NCI-H1417 treated with DMSO at 0.1 percent for 48 hours (cell line): ENCODE results near the gene DIRAS1.
"Not testable (repeated sequence)": the region's sequence is repeated elsewhere in the genome, so short reads cannot be mapped to it uniquely, and the experiment has no call there.

ENCODE experiments used
- DNase-seq: peaks from one replicate; lab custom pipeline; 2025; lab: John Stamatoyannopoulos, UW

The DIRAS1 gene

DNA sequence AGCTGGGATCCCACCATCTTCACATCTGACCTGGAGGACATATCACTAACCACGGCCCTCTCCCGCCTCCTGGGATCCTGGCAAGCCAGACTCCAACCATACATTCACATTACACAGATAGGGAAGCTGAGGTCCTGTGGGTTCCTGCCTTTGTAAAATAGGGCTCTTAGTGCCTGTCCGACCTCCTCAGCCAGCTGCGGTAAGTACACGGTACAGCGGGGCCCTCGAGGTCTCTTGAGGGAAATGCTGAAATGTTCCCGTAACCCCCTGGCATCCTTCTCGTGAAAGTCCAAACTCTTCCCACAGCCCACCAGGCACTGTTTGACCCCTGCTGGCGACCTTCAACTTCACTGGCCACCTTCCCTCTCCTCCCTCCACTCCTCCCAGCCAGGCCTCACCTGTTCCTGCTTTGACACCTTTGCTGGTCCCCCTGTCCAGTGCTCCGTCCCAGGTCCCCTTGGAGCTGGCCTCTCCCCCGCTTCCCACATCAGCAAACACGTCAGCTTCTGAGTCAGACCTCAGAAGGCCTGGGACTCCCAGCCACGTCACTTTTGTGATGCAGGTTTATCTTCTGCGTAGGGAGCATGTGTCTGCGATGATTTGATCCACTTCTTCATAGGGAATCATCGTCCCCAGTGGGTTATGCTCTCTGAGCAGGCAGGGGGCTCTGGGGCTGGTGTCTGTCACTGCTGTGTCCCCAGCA, 9.8 kb downstream of the DIRAS1 start:
- no peak for DNase-seq

DNA sequence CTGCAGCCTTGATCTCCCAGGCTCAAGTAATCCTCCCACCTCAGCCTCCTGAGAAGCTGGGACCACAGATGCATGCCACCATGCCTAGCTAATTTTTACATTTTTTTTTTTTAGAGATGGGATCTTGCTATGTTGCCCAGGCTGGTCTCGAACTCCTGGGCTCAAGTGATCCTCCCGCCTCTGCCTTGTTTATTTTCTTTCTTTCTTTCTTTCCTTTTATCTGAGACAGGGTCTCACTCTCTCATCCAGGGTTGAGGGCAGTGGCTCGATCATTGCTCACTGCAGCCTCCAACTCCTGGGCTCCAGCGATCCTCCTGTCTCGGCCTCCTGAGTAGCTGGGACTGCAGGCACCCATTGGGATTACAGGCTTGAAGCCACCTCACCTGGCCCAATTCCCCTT, 14.9 kb downstream of the DIRAS1 start:
- no peak for DNase-seq

DNA sequence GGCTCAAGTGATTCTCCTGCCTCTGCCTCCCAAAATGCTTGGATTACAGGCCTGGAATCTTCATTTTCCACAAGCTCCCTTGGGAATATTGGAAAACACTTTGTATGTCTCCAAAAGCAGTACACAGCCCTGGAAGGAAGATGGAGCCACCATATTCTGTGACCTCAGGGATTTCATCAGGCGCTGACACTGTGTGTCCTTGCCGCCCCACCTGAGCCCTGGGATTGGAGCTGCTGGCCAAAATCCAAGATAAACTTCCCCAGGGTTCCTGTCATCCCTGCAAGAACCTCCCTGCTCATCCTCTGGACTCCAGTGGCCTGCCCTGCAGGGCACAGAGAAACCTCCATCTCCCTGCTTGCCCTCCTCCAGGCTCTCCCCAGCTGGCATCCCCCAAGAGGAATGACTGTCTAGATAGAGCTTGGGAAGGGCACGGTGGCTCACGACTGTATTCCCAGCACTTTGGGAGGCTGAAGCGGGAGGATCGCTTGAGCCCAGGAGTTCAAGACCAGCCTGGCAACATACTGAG, 17.4 kb downstream of the DIRAS1 start:
- DNase-seq: no peak

DNA sequence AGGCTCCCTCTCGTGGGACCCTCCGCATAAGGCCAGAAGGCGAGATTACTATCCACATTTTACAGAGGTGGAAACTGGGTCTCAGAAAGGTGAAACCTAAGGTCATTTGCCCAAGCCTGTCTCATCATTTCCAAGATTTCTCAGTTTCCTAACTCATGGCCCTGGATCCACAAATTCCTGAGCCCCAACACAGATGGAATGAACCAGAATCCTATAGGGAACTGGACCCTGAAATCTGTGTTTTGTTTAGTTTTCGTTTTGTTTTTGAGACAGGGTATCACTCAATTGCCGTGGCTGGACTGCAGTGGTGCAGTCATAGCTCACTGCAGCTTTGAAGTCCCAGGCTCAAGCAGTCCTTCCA, 18.1 kb downstream of the DIRAS1 start:
- no peak for DNase-seq

DNA sequence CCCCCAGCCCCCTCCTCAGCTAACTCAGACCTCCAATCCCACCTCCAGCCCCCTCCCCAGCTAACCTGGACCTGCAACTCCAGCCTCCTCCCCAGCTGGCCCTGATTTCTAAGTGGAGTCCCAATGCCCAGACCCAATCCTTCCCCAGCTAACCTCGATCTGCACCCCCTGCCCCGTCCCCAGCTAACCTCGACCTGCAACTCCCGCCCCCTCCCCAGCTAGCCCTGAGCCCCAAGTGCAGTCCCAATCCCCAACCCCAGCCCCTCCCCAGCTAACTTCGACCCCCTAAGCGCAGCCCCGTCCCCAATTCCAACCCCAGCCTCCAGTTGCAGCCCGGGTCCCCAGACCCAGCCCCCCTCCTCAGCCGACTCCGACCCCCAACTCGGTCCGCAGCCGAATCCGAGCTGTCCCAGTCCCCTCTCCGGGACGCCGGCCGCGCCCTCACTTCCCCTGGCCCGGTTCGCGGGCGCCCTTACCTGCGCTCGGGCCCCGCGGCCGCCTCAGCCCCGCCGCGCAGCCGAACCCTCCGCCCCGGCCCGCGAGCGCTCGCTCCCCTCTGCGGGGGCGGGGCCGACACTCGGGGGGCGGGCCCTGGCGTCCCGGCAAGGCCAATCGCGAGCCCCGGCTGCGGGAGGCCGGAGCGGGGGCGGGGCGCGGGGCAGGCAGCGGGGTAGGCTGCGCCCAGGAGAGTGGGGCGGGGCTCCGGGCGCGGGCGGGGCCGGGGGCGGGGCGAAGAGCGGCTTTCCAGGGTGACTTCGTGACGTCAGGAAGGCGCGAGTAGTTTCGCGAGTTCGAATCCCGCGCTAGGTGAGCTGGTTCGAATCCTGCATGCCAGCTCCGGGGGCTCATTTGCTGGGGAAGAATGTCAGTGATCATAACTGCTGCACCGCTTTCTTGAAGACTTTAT, 18.7 kb downstream of the DIRAS1 start, which contains the start of gene GNG7:
GNG7 (minus strand) TSS at position 525 of the 907 bp plus-strand sequence. CDS start 182,006 bp downstream, outside the sequence.
- DNase-seq: no peak

DNA sequence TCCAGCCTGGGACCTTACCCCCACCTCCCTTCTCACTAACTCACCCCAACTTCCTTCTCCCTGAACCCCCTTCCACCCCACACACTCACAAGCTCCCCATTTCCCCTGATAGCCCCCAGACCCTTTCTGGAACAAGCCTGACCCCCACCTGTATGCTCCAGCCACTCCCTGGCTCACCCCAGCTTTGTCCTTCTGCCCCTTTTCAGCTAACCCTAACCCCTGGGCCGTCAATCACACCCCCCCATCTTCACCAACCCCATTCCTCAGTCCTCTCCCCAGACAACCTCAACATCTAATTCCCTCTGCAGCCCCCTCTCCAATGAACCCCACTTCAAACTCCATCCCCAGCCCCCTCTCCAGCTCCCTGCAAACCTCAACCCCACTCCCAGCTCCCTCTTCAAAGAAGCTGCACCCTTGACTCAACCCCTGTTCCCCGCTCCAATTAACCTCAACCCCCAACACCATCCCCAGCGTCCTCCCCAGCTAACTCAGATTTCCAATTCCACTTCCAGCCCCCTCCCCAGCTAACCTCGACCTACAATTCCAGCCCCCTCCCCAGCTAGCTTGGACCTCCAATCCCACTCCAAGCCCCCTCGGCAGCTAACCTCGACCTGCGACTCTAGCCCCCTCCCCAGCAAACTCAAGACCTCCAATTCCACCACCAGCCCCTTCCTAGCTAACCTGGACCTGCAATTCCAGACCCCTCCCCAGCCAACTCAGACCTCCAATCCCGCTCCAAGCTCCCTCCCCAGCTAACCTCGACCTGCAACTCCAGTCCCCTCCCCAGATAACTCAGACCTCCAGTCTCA, 19.6 kb downstream of the DIRAS1 start:
- DNase-seq: no peak

DNA sequence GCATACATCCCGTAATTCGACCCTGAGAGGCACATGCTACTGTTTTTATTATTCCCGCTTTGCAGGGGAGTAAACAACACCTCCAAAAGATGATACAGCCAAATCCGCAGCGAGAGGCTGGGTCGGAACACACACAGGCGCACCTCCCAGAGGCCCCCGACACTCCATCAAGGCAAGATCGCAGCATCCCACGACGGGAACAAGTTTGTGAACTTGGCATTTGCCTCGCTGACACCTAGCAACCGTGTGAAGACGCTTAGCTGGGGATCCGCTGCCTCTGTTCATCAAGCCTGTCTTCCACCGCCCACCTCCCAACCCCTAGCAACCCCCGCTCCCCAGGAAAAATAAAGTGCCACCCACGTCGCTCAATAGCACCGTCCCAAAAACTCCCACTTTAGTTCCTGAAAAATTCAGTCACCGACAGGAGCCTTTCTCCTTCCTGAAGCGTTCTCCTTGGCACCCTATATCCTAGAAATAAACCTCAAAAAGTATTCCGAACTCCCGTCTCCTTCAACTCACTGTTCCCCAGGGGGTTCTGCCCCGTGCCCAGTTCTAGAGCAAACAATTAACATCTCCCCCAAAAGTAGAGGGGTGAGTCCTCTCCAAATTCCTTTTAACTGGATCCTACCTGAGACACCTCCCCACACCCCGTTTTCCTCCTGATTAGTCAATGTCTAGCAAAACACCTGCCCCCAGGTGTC, 20.4 kb downstream of the DIRAS1 start:
- no peak for DNase-seq

DNA sequence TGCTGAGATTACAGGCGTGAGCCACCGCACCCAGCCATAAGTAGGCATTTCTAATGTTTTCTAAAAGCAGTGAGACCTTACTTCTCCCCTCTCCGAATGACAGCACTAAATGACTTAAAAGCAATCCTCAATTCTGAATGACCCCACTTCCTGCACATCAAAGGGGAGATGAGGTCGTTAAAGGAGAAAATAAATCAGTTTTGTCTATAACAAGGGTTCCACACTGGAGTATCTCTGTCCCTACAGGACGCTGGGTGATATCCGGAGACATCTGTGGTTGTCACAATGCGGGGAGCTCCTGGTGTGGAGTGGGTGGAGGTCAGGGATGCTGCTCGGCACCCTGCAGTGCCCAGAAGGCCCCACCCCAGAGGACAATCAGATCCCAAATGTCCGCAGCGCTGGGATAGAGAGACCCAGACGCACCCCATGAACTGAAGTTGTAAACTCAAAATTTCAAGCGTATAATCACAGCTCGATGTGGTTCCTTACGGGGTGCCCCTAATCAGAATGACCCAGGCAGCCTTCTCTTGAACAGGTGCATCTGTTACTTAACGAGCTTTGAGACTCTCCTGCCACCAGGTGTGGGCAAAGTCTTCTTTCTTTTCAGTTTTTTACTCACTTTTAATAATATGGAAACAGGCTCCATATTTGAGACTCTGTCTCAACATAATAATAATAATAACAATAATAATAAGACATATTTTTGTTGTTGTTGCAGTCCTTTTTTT, 21.6 kb downstream of the DIRAS1 start:
- no peak for DNase-seq

DNA sequence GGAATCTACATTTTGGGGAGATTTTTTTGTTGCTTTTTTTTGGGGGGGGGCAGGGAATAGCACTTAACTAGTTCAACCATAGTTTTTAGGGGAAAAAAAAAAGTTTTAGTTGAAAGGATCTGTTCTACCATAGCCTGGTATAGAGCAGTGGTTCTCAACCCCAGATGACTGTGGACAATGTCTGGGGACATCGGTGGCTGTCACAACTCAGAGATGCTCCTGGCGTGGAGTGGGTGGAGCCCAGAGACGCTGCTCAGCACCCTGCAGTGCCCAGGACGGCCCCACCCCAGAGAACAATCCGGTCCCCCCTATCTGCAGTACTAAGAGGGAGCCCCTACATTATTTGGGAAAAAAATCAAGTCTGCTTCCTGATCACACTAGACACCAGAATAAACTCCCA, 27.0 kb downstream of the DIRAS1 start:
- DNase-seq: no peak

DNA sequence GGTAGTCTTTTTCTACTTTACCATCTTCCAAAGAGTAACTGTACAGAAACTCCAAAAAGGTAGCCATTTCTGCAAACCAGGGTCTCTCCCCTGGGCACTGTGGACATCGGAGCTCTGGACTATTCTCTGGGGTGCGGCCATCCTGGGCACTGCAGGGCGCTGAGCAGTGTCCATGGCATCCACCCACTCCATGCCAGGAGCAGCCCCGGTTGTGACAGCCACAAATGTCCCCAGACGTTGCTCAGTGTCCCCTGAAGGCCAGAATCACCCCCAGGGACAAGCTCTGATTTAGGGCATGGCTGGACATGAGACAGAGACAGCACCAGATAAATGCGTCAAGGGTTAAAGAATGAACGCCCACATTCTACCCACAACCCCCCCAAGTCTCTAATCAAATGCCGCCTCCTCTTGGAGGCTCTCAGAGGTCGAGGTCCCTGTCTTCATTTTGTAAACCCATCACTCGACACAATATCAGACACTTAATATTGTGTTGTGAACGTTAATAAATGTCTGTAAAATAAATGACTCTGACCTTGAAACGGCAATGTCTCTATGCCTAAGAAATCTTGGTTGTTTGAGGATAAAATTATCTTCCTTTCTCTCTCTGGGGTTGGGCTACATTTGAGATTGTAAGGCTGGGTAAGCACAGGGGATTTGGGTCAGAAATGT, 27.5 kb downstream of the DIRAS1 start:
- DNase-seq: no peak

DNA sequence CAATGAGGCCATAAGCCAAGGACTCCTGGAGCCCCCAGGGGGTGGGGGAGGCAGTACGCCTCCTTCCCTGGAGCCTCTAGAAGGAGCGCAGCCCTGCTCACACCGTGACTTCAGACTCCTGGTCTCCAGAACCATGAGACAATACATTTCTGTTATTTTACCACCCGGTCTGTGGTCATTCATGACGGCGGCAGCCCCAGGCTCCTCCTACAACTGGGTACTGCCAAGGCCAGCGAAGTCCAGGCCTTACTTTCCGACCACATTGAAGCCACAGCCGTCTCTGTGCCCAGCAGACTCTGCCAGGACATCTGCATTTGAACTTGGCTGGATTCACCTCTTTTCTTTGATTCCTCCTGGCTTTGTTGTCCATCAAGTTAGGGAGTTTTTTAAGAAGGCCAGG, 29.2 kb downstream of the DIRAS1 start:
- DNase-seq: no peak

DNA sequence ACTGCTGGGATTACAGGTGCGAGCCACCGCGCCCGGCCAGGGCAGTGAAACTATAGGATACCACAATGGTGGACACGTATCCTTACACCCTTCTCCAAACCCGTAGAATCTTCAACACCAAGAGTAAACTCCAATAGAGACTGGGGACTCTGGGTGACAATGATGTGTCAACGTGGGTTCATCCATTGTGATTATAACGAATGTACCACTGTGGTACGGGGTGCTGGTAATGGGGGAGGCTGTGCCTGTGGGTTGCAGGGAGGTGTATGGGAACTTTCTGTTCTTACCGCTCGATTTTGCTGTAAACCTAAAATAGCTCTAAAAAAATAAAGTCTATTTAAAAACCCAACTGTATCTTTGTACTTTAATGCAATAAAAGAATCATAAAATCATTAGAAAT, 30.3 kb downstream of the DIRAS1 start:
- no peak for DNase-seq

DNA sequence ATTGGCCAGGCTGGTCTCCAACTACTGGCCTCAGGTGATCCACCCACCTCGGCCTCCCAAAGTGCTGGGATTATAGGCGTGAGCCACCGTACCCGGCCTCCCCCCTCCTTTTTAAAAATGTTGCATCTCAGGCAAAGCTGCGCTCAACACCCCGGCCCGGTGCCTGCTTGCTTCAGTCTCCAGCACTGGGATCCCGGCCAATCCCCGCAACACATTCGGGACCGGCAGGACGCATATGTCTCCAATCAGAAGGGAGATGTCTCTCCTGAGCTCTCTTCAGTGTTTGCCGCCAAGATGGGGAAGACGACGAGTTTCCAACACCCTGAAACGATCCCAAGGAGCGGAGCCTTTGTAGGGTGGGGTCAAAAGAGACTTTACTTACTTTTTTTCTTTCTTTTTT, 34.8 kb downstream of the DIRAS1 start:
- DNase-seq: no peak

DNA sequence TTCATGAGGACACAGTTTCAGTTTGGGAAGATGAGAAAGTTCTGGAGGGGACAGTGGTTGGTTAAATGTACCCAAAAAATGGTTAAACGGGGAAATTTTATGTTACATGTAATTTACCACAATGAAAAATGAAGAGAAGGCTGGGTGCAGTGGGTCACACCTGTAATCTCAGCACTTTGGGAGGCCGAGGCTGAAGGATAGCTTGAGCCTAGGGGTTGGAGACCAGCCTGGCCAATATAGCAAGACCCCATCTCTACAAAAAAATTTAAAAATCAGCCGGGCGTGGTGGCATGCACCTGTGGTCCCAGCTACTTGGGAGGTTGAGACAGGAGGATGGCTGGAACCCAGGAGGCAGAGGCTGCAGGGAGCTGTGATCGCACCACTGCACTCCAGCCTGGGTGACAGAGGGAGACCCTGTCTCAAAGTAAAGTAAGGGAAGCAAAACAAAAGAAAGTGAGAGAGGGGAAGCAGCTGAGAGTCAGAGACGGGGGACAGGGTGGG, 35.9 kb downstream of the DIRAS1 start:
- DNase-seq: no peak

DNA sequence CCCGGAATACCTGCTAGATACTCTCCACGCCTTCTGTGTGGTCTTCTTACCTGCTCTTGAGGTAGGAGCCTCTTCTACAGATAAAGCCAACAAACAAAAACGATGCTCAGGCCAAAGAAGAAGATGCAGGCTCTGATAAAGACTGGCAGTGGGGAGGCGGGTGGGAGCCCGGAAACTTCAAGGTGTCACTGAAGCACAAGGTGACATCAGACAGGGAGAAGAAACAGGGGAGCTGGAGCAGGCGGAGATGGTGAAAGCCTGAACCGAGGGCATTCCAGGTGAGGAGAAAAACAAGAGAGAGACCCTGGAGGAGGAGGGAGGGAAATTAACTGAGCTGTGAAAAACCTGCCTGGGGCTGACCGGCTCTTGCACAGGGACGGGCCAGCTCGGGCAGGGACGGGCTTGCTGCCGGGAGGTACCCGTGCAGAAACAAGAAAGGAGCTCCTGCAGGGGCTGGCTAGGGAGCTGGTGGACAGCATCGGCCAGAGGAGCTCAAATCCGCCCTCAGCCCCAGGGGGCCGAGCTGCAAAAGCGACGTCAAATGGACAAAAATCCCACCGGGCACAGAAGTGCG, 37.7 kb downstream of the DIRAS1 start:
- no peak for DNase-seq

DNA sequence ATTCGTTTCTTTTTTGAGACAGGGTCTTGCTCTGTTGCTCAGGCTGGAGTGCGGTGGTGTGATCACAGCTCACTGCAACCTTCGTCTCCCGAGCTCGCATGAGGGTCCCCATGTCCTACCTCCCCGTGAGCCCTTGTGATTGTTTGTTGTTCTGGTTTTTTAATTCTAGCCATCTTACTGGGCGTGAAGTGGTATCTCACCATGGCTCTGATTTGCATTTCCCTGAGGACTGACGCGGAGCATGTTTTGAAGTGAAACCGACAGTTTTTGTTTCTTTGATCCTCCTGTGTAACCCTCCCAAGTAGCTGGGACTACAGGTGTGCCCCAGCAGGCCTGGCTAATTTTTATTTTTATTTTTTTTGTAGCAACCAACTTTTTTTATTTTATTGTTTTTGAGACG, 40.4 kb downstream of the DIRAS1 start:
- DNase-seq: no peak

DNA sequence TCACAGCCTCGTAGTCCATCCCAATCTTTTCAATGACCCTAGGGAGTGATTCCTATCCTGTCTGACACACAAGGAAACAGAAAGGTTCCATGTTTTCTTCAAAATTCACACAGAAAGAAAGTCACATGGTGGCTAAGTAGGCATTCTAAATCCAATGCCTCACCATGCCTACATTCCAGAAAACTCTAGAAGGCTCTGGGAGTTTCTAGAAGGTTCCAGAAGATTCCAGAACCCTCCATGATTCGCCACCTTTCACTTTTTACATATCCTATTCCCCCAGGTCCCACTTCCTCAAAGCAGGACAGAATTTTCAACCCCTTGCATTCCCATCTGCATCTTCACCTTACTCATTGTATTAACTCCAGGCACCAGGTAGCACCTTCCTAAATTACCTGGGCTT, 41.7 kb downstream of the DIRAS1 start:
- no peak for DNase-seq

DNA sequence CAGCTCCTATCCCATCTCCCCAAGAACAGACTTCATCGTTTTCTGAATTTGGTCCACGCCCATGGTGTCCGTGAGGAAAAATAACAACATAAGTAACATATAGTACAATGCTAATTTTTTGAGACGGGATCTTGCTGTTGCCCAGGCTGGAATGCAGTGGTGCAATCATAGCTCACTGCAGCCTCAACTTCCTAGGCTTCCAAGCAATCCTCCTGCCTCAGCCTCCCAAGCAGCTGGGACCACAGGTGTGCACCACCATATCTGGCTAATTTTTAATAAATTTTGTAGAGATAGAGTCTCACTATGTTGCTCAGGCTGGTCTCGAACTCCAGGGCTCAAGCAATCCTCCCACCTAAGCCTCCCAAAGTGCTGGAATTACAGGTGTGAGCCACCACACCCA, 42.2 kb downstream of the DIRAS1 start:
- not testable (repeated sequence) for DNase-seq

DNA sequence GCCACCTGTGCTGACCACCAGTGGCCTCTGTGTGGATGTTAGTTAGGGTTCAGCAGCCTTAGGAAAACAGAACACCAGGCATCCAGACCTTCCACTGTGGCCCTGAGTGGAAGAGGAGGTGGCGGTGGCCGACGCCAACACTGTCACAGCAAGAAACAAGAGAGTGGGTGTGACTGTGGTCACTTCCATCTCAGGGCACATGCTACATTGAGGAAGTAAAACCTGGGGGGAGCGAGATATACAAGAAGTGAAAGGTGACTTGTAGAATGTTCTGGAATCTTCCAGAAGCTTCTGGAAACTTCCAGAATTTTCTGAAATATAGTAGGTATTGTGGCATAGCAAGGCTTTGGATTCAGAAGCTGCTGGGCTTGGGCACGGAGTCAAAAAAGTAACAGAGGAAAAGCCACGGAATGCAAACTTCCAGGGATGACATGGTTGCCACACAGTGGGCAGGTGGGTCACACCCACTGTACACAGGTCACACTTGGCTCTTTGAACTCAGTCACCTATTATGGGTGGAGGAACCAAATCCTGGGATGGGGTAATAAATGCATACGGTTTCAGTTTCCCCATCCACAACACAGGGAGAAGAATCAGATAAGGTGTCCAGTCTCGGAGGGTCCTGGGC, 43.0 kb downstream of the DIRAS1 start:
- DNase-seq: no peak
